HG02571 (cell line): Measurements from ENCODE around the gene PPP2CA.
A peak's percentile ranks its signal among the peaks of the same experiment; 100 is the strongest.

Experiments
- ATAC-seq: cut with Tn5 transposase; IDR thresholded peaks from one replicate; pipeline ENCODE4 v1.9.1; 2021; ENCODE audit warnings: mild to moderate bottlenecking, moderate library complexity; ENCODE audit not compliant: unreplicated experiment

The PPP2CA gene

GRCh38 chr5:134149571-134150303 is 76.1 kb downstream of the PPP2CA start:
- no peak for ATAC-seq

GRCh38 chr5:134148986-134149539 is 76.8 kb downstream of the PPP2CA start:
- no peak for ATAC-seq

- ATAC-seq = no peak
Measured at GRCh38 chr5:134148316-134148715, 77.6 kb downstream of the PPP2CA start.

GRCh38 chr5:134146651-134147518 is 79.0 kb downstream of the PPP2CA start:
- no peak for ATAC-seq

DNA sequence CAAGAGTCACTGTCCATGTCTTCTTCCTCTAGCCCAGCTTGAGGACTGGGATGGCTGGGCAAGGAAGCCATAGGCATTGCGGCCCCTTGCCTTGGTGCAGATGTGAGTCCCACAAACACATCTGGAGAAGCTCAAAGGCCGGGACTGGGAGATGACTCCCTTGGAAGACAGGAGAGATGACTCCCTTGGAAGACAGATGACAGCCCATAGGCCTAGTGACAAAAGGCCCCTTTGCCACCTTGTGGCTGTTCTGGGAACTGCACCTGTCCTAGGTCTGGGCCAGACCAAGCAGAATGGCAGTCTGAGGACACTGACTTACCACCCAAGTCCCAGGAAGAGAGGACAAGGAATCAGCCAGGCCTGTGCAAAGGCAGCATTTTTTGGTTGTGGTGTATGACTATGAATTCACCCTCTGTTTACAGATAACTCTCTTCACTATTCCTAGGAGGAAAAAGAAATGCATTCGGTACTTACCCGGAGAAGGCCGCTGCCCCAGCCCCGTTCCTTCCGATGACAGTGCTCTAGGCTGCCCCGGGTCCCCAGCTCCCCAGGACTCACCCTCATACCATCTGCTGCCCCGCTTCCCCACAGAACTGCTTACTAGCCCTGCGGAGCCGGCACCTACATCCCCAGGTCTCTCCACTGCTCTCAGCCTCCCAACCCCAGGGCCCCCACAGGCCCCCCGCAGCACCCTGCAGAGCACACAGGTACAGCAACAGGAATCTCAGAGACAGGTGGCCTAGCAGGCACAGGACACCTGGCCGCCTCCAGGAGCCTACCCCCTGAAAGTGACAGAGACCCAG is 79.9 kb downstream of the PPP2CA start:
- ATAC-seq = peak; percentile 57

- ATAC-seq = no peak
Measured at GRCh38 chr5:134145041-134145757, 80.7 kb downstream of the PPP2CA start.
